Hindlimb muscle (tissue), 1 donor: ENCODE measurements around the gene ARID1B. TPM values are rescaled to one million over a fixed set of nuclear protein-coding genes. Genes with fewer than 3 reads are reported as not detected.

ENCODE experiments used
- DNase-seq: peaks from one replicate; pipeline ENCODE4 v3.0.0-alpha.2; 2013
- polyA plus RNA-seq: library from polyadenylated mRNA; unstranded; fragments of 120-200 nt; gene quantifications from one replicate; pipeline ENCODE4 v1.2.1, GENCODE V29; 2013; ENCODE audit not compliant: insufficient read length

ARID1B gene
- polyA plus RNA-seq, 1 donor: 76.6 TPM

- no peak for DNase-seq
Observed at GRCh38 chr6:156854466-156855161, 77.4 kb downstream of the ARID1B start.

GRCh38 chr6:156857573-156857972, 80.4 kb downstream of the ARID1B start:
- no peak for DNase-seq

GRCh38 chr6:156859686-156860085, 82.5 kb downstream of the ARID1B start:
- DNase-seq: no peak

GRCh38 chr6:156862711-156863110, 85.5 kb downstream of the ARID1B start:
- DNase-seq: no peak

GRCh38 chr6:156863504-156863903, 86.3 kb downstream of the ARID1B start:
- DNase-seq: no peak

- DNase-seq: no peak
Observed at GRCh38 chr6:156864557-156864956, 87.4 kb downstream of the ARID1B start.

GRCh38 chr6:156865019-156865629, 87.9 kb downstream of the ARID1B start:
- no peak for DNase-seq

- no peak for DNase-seq
Observed at GRCh38 chr6:156866220-156867015, 89.2 kb downstream of the ARID1B start.

- DNase-seq: no peak
Observed at GRCh38 chr6:156867121-156867520, 89.9 kb downstream of the ARID1B start.

- DNase-seq: no peak
Observed at GRCh38 chr6:156868385-156868784, 91.2 kb downstream of the ARID1B start.

- no peak for DNase-seq
Observed at GRCh38 chr6:156869980-156870398, 92.8 kb downstream of the ARID1B start.

GRCh38 chr6:156870924-156871539, 93.9 kb downstream of the ARID1B start:
- DNase-seq: no peak

GRCh38 chr6:156872903-156873302, 95.7 kb downstream of the ARID1B start:
- DNase-seq: no peak

GRCh38 chr6:156873654-156874380, 96.6 kb downstream of the ARID1B start:
- DNase-seq: no peak

- no peak for DNase-seq
Observed at GRCh38 chr6:156875062-156875461, 97.9 kb downstream of the ARID1B start.

GRCh38 chr6:156876302-156876701, 99.1 kb downstream of the ARID1B start:
- DNase-seq: no peak

- DNase-seq: no peak
Observed at GRCh38 chr6:156877126-156877863, 100.1 kb downstream of the ARID1B start.

GRCh38 chr6:156878681-156879080, 101.5 kb downstream of the ARID1B start:
- DNase-seq: no peak

- no peak for DNase-seq
Observed at GRCh38 chr6:156879186-156879585, 102.0 kb downstream of the ARID1B start.

GRCh38 chr6:156879591-156879990, 102.4 kb downstream of the ARID1B start:
- no peak for DNase-seq

- no peak for DNase-seq
Observed at GRCh38 chr6:156880913-156881312, 103.7 kb downstream of the ARID1B start.
